SK-N-MC (cell line): ENCODE results near the gene HOXD4.

Experiments
- EZH2 ChIP-seq: fragments of 200-600 bp; sonication (generic); IDR thresholded peaks from one replicate; pipeline ENCODE4 v1.6.1; 2017; ENCODE audit warnings: antibody characterized with exemption
- FOXP2 ChIP-seq: optimal IDR thresholded peaks from 2 replicates; pipeline ENCODE3; 2011; ENCODE audit warnings: mild to moderate bottlenecking, moderate library complexity; ENCODE audit not compliant: insufficient read depth; ENCODE audit errors: extremely low read length, control extremely low read depth
- POLR2AphosphoS5 ChIP-seq: IDR thresholded peaks from 2 replicates; pipeline ENCODE4 v1.6.1; 2012; ENCODE audit warnings: mild to moderate bottlenecking, low read depth, low read length, borderline replicate concordance

DNA sequence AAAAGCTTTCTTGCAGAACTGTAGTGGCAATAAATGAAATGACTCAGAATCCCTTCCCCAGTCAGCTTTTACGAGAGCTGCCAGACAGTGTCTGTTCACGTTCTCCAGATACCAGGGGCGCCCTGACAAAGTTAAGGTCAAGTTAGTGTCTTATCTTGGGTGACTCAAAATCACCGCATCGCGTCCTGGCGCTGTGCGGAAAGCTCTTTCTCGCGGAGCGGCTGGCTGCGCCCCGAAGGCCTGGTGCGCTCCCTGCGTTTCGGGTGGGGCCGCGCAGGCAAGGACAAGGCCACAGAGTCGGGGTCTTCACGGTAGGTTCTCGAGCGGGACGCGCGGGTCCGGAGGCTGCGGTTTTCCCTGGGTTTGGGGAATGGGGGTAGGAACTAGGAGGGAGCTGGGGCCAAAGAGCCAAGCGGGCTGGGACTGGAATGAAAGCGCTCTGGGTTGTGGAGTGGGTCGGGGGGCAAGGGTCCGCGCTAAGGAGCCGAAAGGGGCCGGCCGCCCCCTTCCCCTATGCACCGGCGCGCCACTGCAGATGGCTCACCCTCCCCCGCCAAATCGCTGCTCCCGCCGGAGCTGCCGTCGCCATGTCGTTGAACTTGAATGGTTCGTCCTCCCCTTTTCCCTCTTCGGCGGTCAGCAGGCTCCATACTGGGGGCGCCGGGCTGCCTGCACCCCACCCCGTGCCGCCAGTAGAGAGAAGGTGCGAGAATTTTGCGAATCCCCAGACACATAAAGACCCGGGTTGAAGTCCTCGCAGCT is 46.9 kb upstream of the HOXD4 start:
- TF ChIP-seq EZH2 (no peak), POLR2AphosphoS5 (peak; percentile 61), FOXP2 (no peak)
